ENCODE data around the gene RASSF8.

Gene RASSF8

GRCh38 chr12:25962932-25963525, 4.5 kb downstream of the RASSF8 start:
- DNase-seq, result no peak

GRCh38 chr12:25965682-25966081, 7.2 kb downstream of the RASSF8 start:
- DNase-seq, result no peak

- no peak for DNase-seq
Measured at GRCh38 chr12:25970082-25970481, 11.6 kb downstream of the RASSF8 start.

- DNase-seq, result no peak
Measured at GRCh38 chr12:25970916-25971653, 12.6 kb downstream of the RASSF8 start.

- no peak for DNase-seq
Measured at GRCh38 chr12:25971654-25972041, 13.2 kb downstream of the RASSF8 start.

GRCh38 chr12:25972783-25973182, 14.3 kb downstream of the RASSF8 start:
- no peak for DNase-seq

- DNase-seq, result no peak
Measured at GRCh38 chr12:25975179-25975578, 16.7 kb downstream of the RASSF8 start.

- DNase-seq, result no peak
Measured at GRCh38 chr12:25975682-25976081, 17.2 kb downstream of the RASSF8 start.

- DNase-seq, result no peak
Measured at GRCh38 chr12:25976289-25976688, 17.8 kb downstream of the RASSF8 start.

- DNase-seq, result no peak
Measured at GRCh38 chr12:25977047-25977446, 18.6 kb downstream of the RASSF8 start.

- no peak for DNase-seq
Measured at GRCh38 chr12:25979059-25979458, 20.6 kb downstream of the RASSF8 start.

GRCh38 chr12:25979563-25979962, 21.1 kb downstream of the RASSF8 start:
- no peak for DNase-seq

- DNase-seq, result no peak
Measured at GRCh38 chr12:25980035-25980434, 21.6 kb downstream of the RASSF8 start.

GRCh38 chr12:25981597-25981996, 23.1 kb downstream of the RASSF8 start:
- no peak for DNase-seq

GRCh38 chr12:25982416-25982815, 23.9 kb downstream of the RASSF8 start:
- DNase-seq, result no peak

GRCh38 chr12:25983625-25984024, 25.1 kb downstream of the RASSF8 start:
- DNase-seq, result no peak

- DNase-seq, result no peak
Measured at GRCh38 chr12:25984759-25985158, 26.3 kb downstream of the RASSF8 start.

- no peak for DNase-seq
Measured at GRCh38 chr12:25985316-25986175, 27.1 kb downstream of the RASSF8 start.

- no peak for DNase-seq
Measured at GRCh38 chr12:25986180-25986579, 27.7 kb downstream of the RASSF8 start.

- DNase-seq, result no peak
Measured at GRCh38 chr12:25988505-25988904, 30.0 kb downstream of the RASSF8 start.

- DNase-seq, result no peak
Measured at GRCh38 chr12:25990495-25990894, 32.0 kb downstream of the RASSF8 start.

GRCh38 chr12:25992026-25992782, 33.7 kb downstream of the RASSF8 start:
- DNase-seq, result no peak

All from activated CD4-positive, alpha-beta T cell treated with anti-CD3 and anti-CD28 coated beads for 1 hour (primary cell).